Endothelial cell of umbilical vein (primary cell): ENCODE data around the gene JMJD7. TPM values are rescaled to one million over a fixed set of nuclear protein-coding genes. Genes with fewer than 3 reads are reported as not detected.

Experiments
- BruUV-seq: library from RNA; stranded (reverse); fragments of 400-500 nt; replicated peaks from 2 replicates; lab custom pipeline; 2021; lab: Mats Ljungman, UMichigan
- CTCF ChIA-PET: fragments of 300-600, 350-600 bp; sonication (Branson Sonifier 250); formaldehyde crosslinking; loops from one replicate; lab custom pipeline; 2021; ENCODE audit warnings: antibody characterized with exemption, inconsistent platforms; lab: Charles Lee
- POLR2A ChIA-PET: fragments of 300-600, 350-600 bp; sonication (Branson Sonifier 250); formaldehyde crosslinking; loops from one replicate; lab custom pipeline; 2021; ENCODE audit warnings: antibody characterized with exemption, inconsistent platforms; lab: Charles Lee
- DNase-seq: peaks from one replicate; pipeline ENCODE4 v3.0.0-alpha.2; 2011; ENCODE audit warnings: low read depth, low spot score
- FAIRE-seq: peaks from 2 replicates; lab custom pipeline; 2011; peaks lifted over from hg19 to GRCh38; lab: Jason Lieb, UNC
- H2AFZ ChIP-seq: 2 replicates; pipeline ENCODE4 v1.6.0; 2012; ENCODE audit warnings: low read depth, low read length, control low read depth, inconsistent platforms
- H3K27ac ChIP-seq: 2 replicates; pipeline ENCODE4 v1.5.1; 2011; ENCODE audit warnings: low read depth, mild to moderate bottlenecking, control low read depth, low read length, moderate library complexity; ENCODE audit not compliant: insufficient read depth
- H3K27me3 ChIP-seq, 2 experiments: 2 replicates each; pipeline versions ENCODE4 v1.6.0 to v1.6.1; 2011; ENCODE audit warnings: low read length in 2 of 2, mixed read lengths in 1 of 2; ENCODE audit not compliant: control insufficient read depth in 2 of 2, insufficient read depth in 2 of 2
- H3K36me3 ChIP-seq, 2 experiments: 2 replicates in 1 of 2; 3 replicates in 1 of 2; pipeline ENCODE4 v1.5.1; 2011; ENCODE audit warnings: low read length in 2 of 2, mild to moderate bottlenecking in 1 of 2, moderate library complexity in 1 of 2; ENCODE audit not compliant: control insufficient read depth in 2 of 2, insufficient read depth in 2 of 2; ENCODE audit errors: extremely low read depth in 1 of 2
- H3K4me1 ChIP-seq: 3 replicates; pipeline ENCODE4 v1.5.1; 2011; ENCODE audit warnings: mild to moderate bottlenecking, low read length; ENCODE audit not compliant: control insufficient read depth, insufficient read depth; ENCODE audit errors: extremely low read depth
- H3K4me2 ChIP-seq: 2 replicates; pipeline ENCODE4 v1.6.1; 2011; ENCODE audit warnings: low read length, control low read depth, mixed read lengths; ENCODE audit not compliant: insufficient read depth
- H3K4me3 ChIP-seq, 3 experiments: fragments of 200-600 bp in 1 of 3; sonication (generic), shearing (Covaris generic) in 1 of 3; replicated peaks in 1 of 3; 2 replicates each; pipeline ENCODE4 v1.5.1; 2011 to 2016; ENCODE audit warnings: control low read depth in 3 of 3, low read length in 3 of 3, mild to moderate bottlenecking in 2 of 3, inconsistent platforms in 1 of 3, low read depth in 1 of 3, moderate library complexity in 1 of 3; ENCODE audit not compliant: insufficient read depth in 1 of 3
- H3K79me2 ChIP-seq: 2 replicates; pipeline ENCODE4 v1.6.0; 2012; ENCODE audit warnings: low read length, inconsistent platforms; ENCODE audit not compliant: control insufficient read depth, insufficient read depth
- H3K9ac ChIP-seq: replicated peaks from 2 replicates; pipeline ENCODE3; 2011; ENCODE audit warnings: low read length, control low read depth; ENCODE audit not compliant: insufficient read depth; ENCODE audit errors: extremely low read depth
- H3K9me1 ChIP-seq: replicated peaks from 3 replicates; pipeline ENCODE4 v1.6.0; 2011; ENCODE audit warnings: mild to moderate bottlenecking, low read length; ENCODE audit not compliant: control insufficient read depth, insufficient read depth; ENCODE audit errors: extremely low read depth
- H3K9me3 ChIP-seq: replicated peaks from 2 replicates; pipeline ENCODE4 v1.5.1; 2012; ENCODE audit warnings: low read length, inconsistent platforms; ENCODE audit not compliant: control insufficient read depth, insufficient read depth
- H4K20me1 ChIP-seq: replicated peaks from 2 replicates; pipeline ENCODE3; 2011; ENCODE audit warnings: mild to moderate bottlenecking, low read length; ENCODE audit not compliant: control insufficient read depth, insufficient read depth; ENCODE audit errors: extremely low read depth
- EZH2 ChIP-seq: IDR thresholded peaks from 2 replicates; pipeline ENCODE4 v1.6.1; 2012; ENCODE audit warnings: borderline replicate concordance, low read depth, mild to moderate bottlenecking, moderate library complexity, low read length, inconsistent platforms; ENCODE audit not compliant: severe bottlenecking
- FOS ChIP-seq: IDR thresholded peaks from 2 replicates; pipeline ENCODE4 v1.6.1; 2011; ENCODE audit warnings: mild to moderate bottlenecking, low read length, moderate library complexity, borderline replicate concordance; ENCODE audit not compliant: insufficient read depth
- GATA2 ChIP-seq: IDR thresholded peaks from 2 replicates; pipeline ENCODE4 v1.7.0; 2011; ENCODE audit warnings: low read depth, mild to moderate bottlenecking, moderate library complexity, mixed read lengths, low read length; ENCODE audit not compliant: insufficient read length, insufficient read depth
- JUN ChIP-seq: IDR thresholded peaks from 2 replicates; pipeline ENCODE4 v1.6.1; 2011; ENCODE audit warnings: borderline replicate concordance, low read depth; ENCODE audit not compliant: insufficient read length, insufficient read depth
- MYC ChIP-seq: IDR thresholded peaks from one replicate; pipeline ENCODE4 v1.6.1; 2011; ENCODE audit warnings: mild to moderate bottlenecking, low read depth, low read length
- POLR2A ChIP-seq: IDR thresholded peaks from 2 replicates; pipeline ENCODE4 v1.6.1; 2012; ENCODE audit warnings: low read depth, mild to moderate bottlenecking, control low read depth, low read length
- POLR2AphosphoS5 ChIP-seq: IDR thresholded peaks from 2 replicates; pipeline ENCODE4 v1.6.1; 2012; ENCODE audit warnings: low read depth, mild to moderate bottlenecking, control low read depth, low read length, moderate library complexity; ENCODE audit not compliant: insufficient read depth
- dilution Hi-C: fragments of 300-500 bp; cut with MboI; formaldehyde crosslinking; loops from one replicate; pipeline ENCODE4 v1.15.0; 2019; ENCODE audit warnings: low sequenced_read_pairs; ENCODE audit not compliant: extremely low pct_ligation_motif_present
- intact Hi-C: fragments of 100-400 bp; cut with micrococcal nuclease; formaldehyde crosslinking; loops from one replicate; pipeline ENCODE4 v1.10.0; 2022
- polyA plus RNA-seq, 4 experiments: library from polyadenylated mRNA; depleted of rRNA in 3 of 4; stranded (reverse) in 3 of 4; unstranded in 1 of 4; fragments of >200 nt; gene quantifications; 2 replicates each; pipeline versions ENCODE4 v1.2.1 to v1.2.3, GENCODE V29; 2011 to 2012; ENCODE audit warnings: missing spikeins in 1 of 4
- total RNA-seq: library from RNA; stranded (reverse); gene quantifications from 2 replicates; pipeline ENCODE4 v1.2.3, GENCODE V29; 2021
- TF ChIP-seq, protein P1 (sequence below), 2 donors: IDR thresholded peaks; 1 replicate in 1 of 2; 2 replicates in 1 of 2; pipeline ENCODE4 v1.5.1; 2011; ENCODE audit warnings: low read length in 2 of 2, mild to moderate bottlenecking in 2 of 2, moderate library complexity in 2 of 2, control low read depth in 1 of 2, inconsistent platforms in 1 of 2, low read depth in 1 of 2; ENCODE audit not compliant: insufficient read depth in 1 of 2; ENCODE audit errors: extremely low read depth in 1 of 2
- TF ChIP-seq, protein P2 (sequence below): IDR thresholded peaks from 2 replicates; pipeline ENCODE4 v1.6.1; 2011; ENCODE audit not compliant: insufficient read depth, insufficient read length

JMJD7 gene
- total and polyA plus RNA-seq, 2 donors (not counting 3 experiments of a cell fraction or from before 2014, with no cell fraction given) = 7.3 to 11.4 TPM

DNA sequence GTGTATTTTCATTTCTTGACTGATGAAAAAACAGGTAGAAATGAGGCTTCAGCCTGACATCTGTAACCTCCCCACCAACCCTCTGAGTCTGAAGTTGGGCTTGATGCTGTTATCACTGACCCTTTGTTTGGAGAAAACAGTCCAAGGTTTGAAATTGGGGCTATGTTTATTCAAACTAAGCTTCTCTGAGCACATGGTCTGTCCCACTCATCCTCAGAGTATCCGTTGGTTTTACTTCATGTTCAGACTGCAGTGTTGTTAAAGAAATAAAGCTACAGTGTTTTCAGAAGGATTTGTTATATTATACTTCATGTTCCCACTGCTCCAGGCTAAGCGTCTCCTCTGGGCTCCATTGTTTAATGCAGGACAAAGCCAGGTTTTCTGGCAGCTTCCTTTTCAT lies 47.6 kb upstream of the JMJD7 start:
- H3K4me1 ChIP-seq = peaks cover 55% of the 10 kb centered on the region
- intact Hi-C loops (no loop called here), dilution Hi-C loops (no loop called here)
- H3K27ac ChIP-seq = peak overlapping the region; percentile 38
- no peaks in the 10 kb centered on the region for H3K9me3 ChIP-seq
- TF ChIP-seq, protein P1, sequence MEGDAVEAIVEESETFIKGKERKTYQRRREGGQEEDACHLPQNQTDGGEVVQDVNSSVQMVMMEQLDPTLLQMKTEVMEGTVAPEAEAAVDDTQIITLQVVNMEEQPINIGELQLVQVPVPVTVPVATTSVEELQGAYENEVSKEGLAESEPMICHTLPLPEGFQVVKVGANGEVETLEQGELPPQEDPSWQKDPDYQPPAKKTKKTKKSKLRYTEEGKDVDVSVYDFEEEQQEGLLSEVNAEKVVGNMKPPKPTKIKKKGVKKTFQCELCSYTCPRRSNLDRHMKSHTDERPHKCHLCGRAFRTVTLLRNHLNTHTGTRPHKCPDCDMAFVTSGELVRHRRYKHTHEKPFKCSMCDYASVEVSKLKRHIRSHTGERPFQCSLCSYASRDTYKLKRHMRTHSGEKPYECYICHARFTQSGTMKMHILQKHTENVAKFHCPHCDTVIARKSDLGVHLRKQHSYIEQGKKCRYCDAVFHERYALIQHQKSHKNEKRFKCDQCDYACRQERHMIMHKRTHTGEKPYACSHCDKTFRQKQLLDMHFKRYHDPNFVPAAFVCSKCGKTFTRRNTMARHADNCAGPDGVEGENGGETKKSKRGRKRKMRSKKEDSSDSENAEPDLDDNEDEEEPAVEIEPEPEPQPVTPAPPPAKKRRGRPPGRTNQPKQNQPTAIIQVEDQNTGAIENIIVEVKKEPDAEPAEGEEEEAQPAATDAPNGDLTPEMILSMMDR (IDR thresholded peaks at IDR 0.05; ENCODE audit: extremely low read depth in 1 of 2, insufficient read depth in 1 of 2, low read depth in 1 of 2, low read length in 2 of 2) = no peak
- TF ChIP-seq EZH2 (no peak), FOS (no peak), MYC (no peak), JUN (no peak), POLR2A (no peak), POLR2AphosphoS5 (no peak), GATA2 (no peak)
- TF ChIP-seq, protein P2, sequence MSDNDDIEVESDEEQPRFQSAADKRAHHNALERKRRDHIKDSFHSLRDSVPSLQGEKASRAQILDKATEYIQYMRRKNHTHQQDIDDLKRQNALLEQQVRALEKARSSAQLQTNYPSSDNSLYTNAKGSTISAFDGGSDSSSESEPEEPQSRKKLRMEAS = no peak
- peak overlapping the region; percentile 36 for H3K4me2 ChIP-seq
- FAIRE-seq (peak; percentile 8), DNase-seq (peak; percentile 42)
- POLR2A ChIA-PET = interaction anchor here (0.6 kb wide), 1 partner anchor 14 kb away, joined by 3 read pairs; no protein-coding TSS in a partner anchor
- H2AFZ ChIP-seq = no peak overlapping the region
- H3K4me3 ChIP-seq = no peak overlapping the region
- BruUV-seq = no TSS peak
- no peak overlapping the region for H3K9ac ChIP-seq
- H3K36me3 ChIP-seq = no peaks in the 10 kb centered on the region
- no peaks in the 10 kb centered on the region for H3K27me3 ChIP-seq
- H4K20me1 ChIP-seq = no peaks in the 10 kb centered on the region
- peaks cover 83% of the 10 kb centered on the region for H3K79me2 ChIP-seq
- no peaks in the 10 kb centered on the region for H3K9me1 ChIP-seq
- CTCF ChIA-PET = interaction anchor here (0.7 to 13.5 kb wide), 4 partner anchors 8 to 1637 kb away, joined by 3 to 754 read pairs (median 111); no protein-coding TSS in a partner anchor
